Duodenal mucosa (tissue), 2 donors: ENCODE measurements around the gene CIAO3.

Source experiments
- H3K27ac ChIP-seq: one replicate; pipeline ENCODE4 v1.7.0; 2013; ENCODE audit warnings: low read depth, low read length
- H3K27me3 ChIP-seq, 2 donors: one replicate each; pipeline ENCODE4 v1.7.0; 2013; ENCODE audit warnings: low read length in 2 of 2, control low read depth in 1 of 2; ENCODE audit not compliant: insufficient read depth in 2 of 2, control insufficient read depth in 1 of 2
- H3K36me3 ChIP-seq, 2 donors: one replicate each; pipeline ENCODE4 v1.7.0; 2013; ENCODE audit warnings: low read length in 2 of 2, control low read depth in 1 of 2; ENCODE audit not compliant: insufficient read depth in 2 of 2, control insufficient read depth in 1 of 2
- H3K4me1 ChIP-seq, 2 donors: one replicate each; pipeline ENCODE4 v1.7.0; 2013; ENCODE audit warnings: low read length in 2 of 2, control low read depth in 1 of 2; ENCODE audit not compliant: insufficient read depth in 2 of 2, control insufficient read depth in 1 of 2
- H3K4me3 ChIP-seq, 2 donors: one replicate each; pipeline ENCODE4 v1.7.0; 2013; ENCODE audit warnings: low read length in 2 of 2, low read depth in 1 of 2
- H3K9ac ChIP-seq, 2 donors: one replicate each; pipeline ENCODE4 v1.7.0; 2013; ENCODE audit warnings: low read length in 2 of 2, low read depth in 1 of 2
- H3K9me3 ChIP-seq, 2 donors: one replicate each; pipeline ENCODE4 v1.7.0; 2013; ENCODE audit warnings: low read length in 2 of 2, control low read depth in 1 of 2; ENCODE audit not compliant: control insufficient read depth in 1 of 2

CIAO3 gene

DNA sequence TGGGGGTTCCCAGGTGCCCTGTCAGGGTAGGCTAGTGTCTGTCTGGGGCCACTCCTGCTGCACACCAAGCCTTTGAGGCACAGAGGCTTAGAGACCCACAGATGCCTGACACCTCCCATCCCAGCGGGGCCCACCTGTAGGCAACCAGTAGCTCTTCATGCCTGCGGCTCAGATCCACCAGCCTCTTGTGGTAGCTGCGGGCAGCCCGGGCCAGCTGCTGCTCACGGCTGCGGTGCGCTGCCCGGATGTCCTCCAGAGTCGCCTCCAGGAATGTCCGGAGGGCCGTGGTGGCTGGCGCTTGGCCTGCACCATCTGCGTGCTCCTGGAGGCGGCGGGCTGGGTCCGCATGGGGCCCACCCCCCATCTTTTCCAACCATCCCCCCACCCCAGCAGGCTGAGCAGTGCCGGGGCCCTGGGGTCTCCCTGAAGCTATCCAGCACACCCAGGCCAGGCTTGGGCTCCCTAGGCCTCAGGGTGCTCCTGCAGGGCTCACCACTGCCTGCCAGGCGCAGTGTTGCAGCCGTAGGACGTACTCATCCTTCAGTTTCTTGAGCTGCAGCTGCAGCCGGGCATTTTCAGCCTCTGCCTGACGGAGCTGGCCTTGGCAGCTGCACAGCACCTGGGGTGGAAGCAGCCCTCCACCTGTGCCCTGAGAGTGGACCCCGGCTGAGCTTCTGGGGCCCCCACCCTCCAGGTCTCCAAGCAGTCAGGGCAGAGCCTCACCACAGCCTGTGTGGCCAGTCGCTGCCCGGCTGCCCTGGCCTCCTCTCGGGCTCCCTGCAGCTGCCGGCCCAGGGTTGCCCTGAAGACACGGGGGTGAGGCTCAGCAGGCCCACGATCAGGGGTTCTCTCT lies 16.4 kb downstream of the CIAO3 start:
- H3K36me3 ChIP-seq = no peaks in the 10 kb centered on the region
- H3K4me3 ChIP-seq = no peak overlapping the region
- peaks cover 15 to 22% of the 10 kb centered on the region in 2 donors for H3K27me3 ChIP-seq
- no peak overlapping the region for H3K9ac ChIP-seq
- no peak overlapping the region for H3K27ac ChIP-seq
- no peaks in the 10 kb centered on the region for H3K9me3 ChIP-seq
- H3K4me1 ChIP-seq = peaks cover 8 to 35% of the 10 kb centered on the region in 2 donors

- Histone ChIP-seq H3K27me3 (peaks cover 15 to 22% of the 10 kb centered on the region in 2 donors), H3K9ac (no peak overlapping the region), H3K27ac (no peak overlapping the region), H3K4me3 (no peak overlapping the region), H3K4me1 (peaks cover 15 to 42% of the 10 kb centered on the region in 2 donors), H3K36me3 (no peaks in the 10 kb centered on the region), H3K9me3 (no peaks in the 10 kb centered on the region)
Observed at GRCh38 chr16:723695-724094, 17.1 kb downstream of the CIAO3 start.

DNA sequence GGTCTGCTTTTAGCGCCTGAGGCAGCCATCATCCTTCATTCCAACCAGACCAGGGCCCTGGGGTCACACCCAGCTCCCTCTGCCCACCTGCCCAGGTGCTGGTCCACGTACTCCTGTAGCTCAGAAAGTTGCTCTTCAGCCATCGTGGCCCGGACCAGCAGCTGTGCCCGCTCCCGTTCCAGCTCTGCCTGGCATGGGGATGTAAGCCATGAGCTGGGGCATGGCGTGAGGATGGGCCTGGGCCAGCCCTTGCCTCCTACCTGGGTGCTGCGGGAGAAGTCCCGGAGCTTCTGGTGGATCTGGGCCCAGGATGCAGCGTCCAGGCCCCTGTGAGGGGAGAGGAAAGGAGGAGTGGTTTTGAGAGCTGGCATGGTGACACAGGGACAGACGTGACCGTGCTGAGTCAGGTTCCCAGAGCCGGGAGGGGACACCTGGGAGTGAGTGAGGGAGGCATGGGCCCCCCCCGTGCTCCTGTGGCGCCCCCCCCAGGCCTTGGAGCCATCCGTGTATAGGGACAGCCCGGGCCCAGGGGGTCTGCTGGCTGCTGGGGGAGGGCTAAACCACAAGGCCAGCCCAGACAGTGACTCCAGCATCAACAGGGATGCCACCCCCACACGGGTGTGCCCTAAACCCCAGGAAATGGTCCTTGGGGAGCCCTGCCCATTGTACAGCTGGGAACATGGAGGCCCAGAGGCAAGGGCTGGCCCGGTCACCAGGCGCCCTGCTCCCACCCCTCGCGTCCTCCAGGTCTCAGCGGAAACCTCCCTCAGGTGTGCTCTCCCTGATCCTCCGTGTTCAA lies 17.8 kb downstream of the CIAO3 start:
- H3K4me1 ChIP-seq = peaks cover 20 to 45% of the 10 kb centered on the region in 2 donors
- peaks cover 15 to 26% of the 10 kb centered on the region in 2 donors for H3K27me3 ChIP-seq
- no peaks in the 10 kb centered on the region for H3K9me3 ChIP-seq
- H3K4me3 ChIP-seq = no peak overlapping the region
- H3K36me3 ChIP-seq = no peaks in the 10 kb centered on the region
- no peak overlapping the region for H3K27ac ChIP-seq
- no peak overlapping the region for H3K9ac ChIP-seq

- peaks cover 20 to 39% of the 10 kb centered on the region in 2 donors for H3K4me1 ChIP-seq
- no peaks in the 10 kb centered on the region for H3K9me3 ChIP-seq
- H3K36me3 ChIP-seq = no peaks in the 10 kb centered on the region
- H3K27ac ChIP-seq = no peak overlapping the region
- H3K4me3 ChIP-seq = peak overlapping the region; percentile 76 to 77
- no peak overlapping the region for H3K9ac ChIP-seq
- H3K27me3 ChIP-seq = peaks cover 15 to 27% of the 10 kb centered on the region in 2 donors
Observed at GRCh38 chr16:721765-722540, 18.8 kb downstream of the CIAO3 start.

- H3K27ac ChIP-seq = peak within 1 kb of the TSS; percentile 75
- H3K27me3 ChIP-seq = peaks cover 18 to 30% of the 10 kb centered on the region in 2 donors
- peak within 1 kb of the TSS; percentile 76 to 77 for H3K4me3 ChIP-seq
- H3K9me3 ChIP-seq = no peaks in the 10 kb centered on the region
- no peaks in the 10 kb centered on the region for H3K36me3 ChIP-seq
- peaks cover 24 to 39% of the 10 kb centered on the region in 2 donors for H3K4me1 ChIP-seq
- peak within 1 kb of the TSS; percentile 63 to 77 for H3K9ac ChIP-seq
Observed at GRCh38 chr16:720990-721764, 19.6 kb downstream of the CIAO3 start, which contains the start of gene ANTKMT. ANTKMT (plus strand) TSS chr16:721146; CDS start chr16:721275, 129 bp downstream.

GRCh38 chr16:720447-720989 lies 20.3 kb downstream of the CIAO3 start:
- Histone ChIP-seq H3K4me1 (peaks cover 27 to 41% of the 10 kb centered on the region in 2 donors), H3K36me3 (no peaks in the 10 kb centered on the region), H3K9me3 (no peaks in the 10 kb centered on the region), H3K27me3 (peaks cover 15 to 28% of the 10 kb centered on the region in 2 donors), H3K4me3 (peak overlapping the region; percentile 76 to 77), H3K9ac (peak overlapping the region; percentile 63 to 77), H3K27ac (peak overlapping the region; percentile 75)

GRCh38 chr16:719815-720446 lies 20.9 kb downstream of the CIAO3 start:
- Histone ChIP-seq H3K4me3 (peak overlapping the region; percentile 76 to 77), H3K4me1 (peaks cover 27 to 41% of the 10 kb centered on the region in 2 donors), H3K36me3 (no peaks in the 10 kb centered on the region), H3K9me3 (no peaks in the 10 kb centered on the region), H3K27ac (no peak overlapping the region), H3K9ac (peak overlapping the region; percentile 63 to 77), H3K27me3 (peaks cover 12 to 22% of the 10 kb centered on the region in 2 donors)

GRCh38 chr16:718922-719321 lies 21.9 kb downstream of the CIAO3 start:
- Histone ChIP-seq H3K27ac (no peak overlapping the region), H3K4me3 (peak overlapping the region; percentile 7 to 25), H3K27me3 (peaks cover 12 to 24% of the 10 kb centered on the region in 2 donors), H3K4me1 (peaks cover 27 to 45% of the 10 kb centered on the region in 2 donors), H3K9me3 (no peaks in the 10 kb centered on the region), H3K36me3 (no peaks in the 10 kb centered on the region), H3K9ac (no peak overlapping the region)
